Endothelial cell (in vitro differentiated cells): ENCODE results near the gene HOXC10. TPM values are rescaled to one million over a fixed set of nuclear protein-coding genes. Genes with fewer than 3 reads are reported as not detected.

Experiments used
- DNase-seq: peaks from one replicate; pipeline ENCODE4 v3.0.0; 2021; ENCODE audit warnings: low spot score
- H3K27ac Mint-ChIP-seq: one replicate; pipeline ENCODE4 v1.8.0; 2021; ENCODE audit warnings: mixed read lengths, inconsistent platforms; ENCODE audit not compliant: unreplicated experiment
- H3K27me3 Mint-ChIP-seq: one replicate; pipeline ENCODE4 v1.8.0; 2021; ENCODE audit warnings: mild to moderate bottlenecking, moderate library complexity, mixed read lengths, inconsistent platforms; ENCODE audit not compliant: unreplicated experiment
- H3K36me3 Mint-ChIP-seq: one replicate; pipeline ENCODE4 v1.8.0; 2021; ENCODE audit warnings: mild to moderate bottlenecking, low read depth, mixed read lengths, inconsistent platforms; ENCODE audit not compliant: unreplicated experiment
- H3K4me1 Mint-ChIP-seq: one replicate; pipeline ENCODE4 v1.8.0; 2021; ENCODE audit warnings: mild to moderate bottlenecking, mixed read lengths, inconsistent platforms; ENCODE audit not compliant: unreplicated experiment
- H3K4me3 Mint-ChIP-seq: one replicate; pipeline ENCODE4 v1.8.0; 2021; ENCODE audit warnings: mild to moderate bottlenecking, mixed read lengths, inconsistent platforms; ENCODE audit not compliant: unreplicated experiment
- H3K9me3 Mint-ChIP-seq: one replicate; pipeline ENCODE4 v1.8.0; 2021; ENCODE audit warnings: mixed read lengths, inconsistent platforms; ENCODE audit not compliant: unreplicated experiment
- CTCF ChIP-seq: fragments of 200-600 bp; sonication (generic); IDR thresholded peaks from one replicate; pipeline ENCODE4 v1.5.0; 2021; ENCODE audit warnings: antibody characterized with exemption; ENCODE audit not compliant: unreplicated experiment
- total RNA-seq: library from RNA; stranded (reverse); fragmentation: NEBNext Ultra II Directional; extraction: Animal tissue kit (Norgen Biotek cat#: 25700); gene quantifications from one replicate; pipeline ENCODE4 v1.2.1, GENCODE V29; 2021; ENCODE audit not compliant: unreplicated experiment

Gene HOXC10
- total RNA-seq, 1 donor from 2014 or later, result 1.9 TPM

GRCh38 chr12:54020591-54021405 lies 35.9 kb downstream of the HOXC10 start:
- DNase-seq, result no peak
- no peak overlapping the region for H3K4me3 Mint-ChIP-seq
- TF ChIP-seq CTCF, result no peak
- no peak overlapping the region for H3K27ac Mint-ChIP-seq
- H3K4me1 Mint-ChIP-seq, result peaks cover 14% of the 10 kb centered on the region
- peaks cover 38% of the 10 kb centered on the region for H3K27me3 Mint-ChIP-seq
- no peaks in the 10 kb centered on the region for H3K9me3 Mint-ChIP-seq
- H3K36me3 Mint-ChIP-seq, result no peaks in the 10 kb centered on the region

DNA sequence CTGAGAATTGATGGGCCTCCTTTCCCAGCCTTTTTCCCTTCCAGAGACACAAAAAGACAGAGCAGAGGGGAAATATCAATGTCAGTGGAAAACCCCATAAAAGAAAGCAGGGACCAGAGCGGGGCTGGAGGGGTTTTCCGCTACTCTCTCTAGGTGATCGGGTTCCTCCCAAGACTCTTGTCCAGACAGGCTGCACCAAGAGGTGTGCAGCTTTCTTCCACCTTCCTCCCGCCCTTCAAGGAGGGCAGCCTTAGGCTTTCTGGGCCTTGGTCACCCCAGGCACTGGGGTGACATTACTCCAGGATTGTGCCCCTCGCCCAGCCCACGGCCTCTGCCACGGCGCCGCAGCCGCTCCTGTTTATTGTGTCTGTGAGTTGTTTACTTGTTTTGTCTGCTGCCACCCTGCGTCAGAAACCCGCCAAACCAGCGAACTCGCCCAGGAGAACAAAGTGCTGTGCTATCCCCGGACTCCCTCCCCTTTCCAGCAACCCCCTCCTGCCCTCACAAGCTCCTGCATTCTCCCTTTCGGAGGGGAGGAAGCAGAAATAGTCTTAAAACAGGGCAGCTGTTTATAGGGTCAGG lies 36.6 kb downstream of the HOXC10 start:
- TF ChIP-seq CTCF, result no peak
- Mint-ChIP-seq H3K4me3 (no peak overlapping the region), H3K4me1 (peaks cover 14% of the 10 kb centered on the region), H3K36me3 (no peaks in the 10 kb centered on the region), H3K27me3 (peaks cover 43% of the 10 kb centered on the region), H3K9me3 (no peaks in the 10 kb centered on the region), H3K27ac (no peak overlapping the region)
- DNase-seq, result peak; percentile 61

DNA sequence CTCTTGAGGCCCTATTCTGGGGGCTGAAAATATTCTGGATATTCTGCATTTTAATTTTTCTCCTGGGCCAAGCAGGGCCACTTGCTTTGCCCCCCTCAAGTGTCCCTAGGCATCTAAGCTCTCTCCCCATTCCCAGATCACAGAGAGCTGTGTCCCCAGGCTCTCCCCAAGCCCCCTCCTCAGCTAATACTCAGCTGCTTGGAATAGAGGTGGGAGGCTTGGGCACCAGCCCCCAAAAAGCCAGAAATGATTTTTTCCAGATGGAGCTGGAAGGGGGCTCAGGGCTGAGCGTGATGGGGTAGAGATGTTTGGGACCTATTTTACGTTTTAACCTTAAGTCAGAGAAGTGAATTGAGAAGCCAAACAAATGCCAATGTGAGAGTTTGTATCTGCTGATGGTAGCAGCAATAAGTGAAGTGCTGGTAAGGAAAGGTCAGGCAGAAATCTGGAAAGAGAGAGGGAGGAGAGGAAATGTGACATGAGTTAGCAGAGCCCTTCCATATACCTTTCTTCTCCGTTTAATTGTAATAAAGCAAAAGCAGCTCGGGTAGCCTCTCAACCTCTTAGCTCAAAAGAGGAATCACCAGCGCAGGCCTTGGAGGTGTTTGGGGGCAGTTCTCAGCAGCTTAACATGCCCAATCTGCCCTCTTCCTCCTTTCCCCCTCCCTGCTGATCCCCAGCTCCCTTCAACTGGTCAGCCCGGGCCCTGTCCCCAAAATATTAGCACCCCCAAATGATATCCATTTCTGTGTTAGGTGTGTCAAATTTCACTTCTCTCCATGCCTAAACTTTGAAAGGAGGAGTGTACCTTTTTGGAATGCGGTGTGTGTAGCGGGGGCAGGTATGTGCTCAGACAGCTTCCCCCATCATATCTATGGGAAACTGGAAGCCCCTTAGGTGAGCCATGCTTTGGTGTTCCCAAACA lies 38.3 kb downstream of the HOXC10 start:
- Mint-ChIP-seq H3K27ac (no peak overlapping the region), H3K27me3 (peaks cover 49% of the 10 kb centered on the region), H3K4me1 (peaks cover 17% of the 10 kb centered on the region), H3K36me3 (no peaks in the 10 kb centered on the region), H3K9me3 (no peaks in the 10 kb centered on the region), H3K4me3 (no peak overlapping the region)
- no peak for TF ChIP-seq CTCF
- DNase-seq, result no peak

- Mint-ChIP-seq H3K4me3 (no peak overlapping the region), H3K36me3 (no peaks in the 10 kb centered on the region), H3K27me3 (peaks cover 51% of the 10 kb centered on the region), H3K4me1 (peaks cover 20% of the 10 kb centered on the region), H3K27ac (no peak overlapping the region), H3K9me3 (no peaks in the 10 kb centered on the region)
- no peak for TF ChIP-seq CTCF
- no peak for DNase-seq
These were observed 39.2 kb downstream of the HOXC10 start for GRCh38 chr12:54024127-54024526.
